ENCODE results near the gene ZNF710. TPM values are rescaled to one million over a fixed set of nuclear protein-coding genes. Genes with fewer than 3 reads are reported as not detected.

Gene ZNF710
- total RNA-seq, 3 donors from 2014 or later = 30.9 to 42.7 (median 40.2) TPM

DNA sequence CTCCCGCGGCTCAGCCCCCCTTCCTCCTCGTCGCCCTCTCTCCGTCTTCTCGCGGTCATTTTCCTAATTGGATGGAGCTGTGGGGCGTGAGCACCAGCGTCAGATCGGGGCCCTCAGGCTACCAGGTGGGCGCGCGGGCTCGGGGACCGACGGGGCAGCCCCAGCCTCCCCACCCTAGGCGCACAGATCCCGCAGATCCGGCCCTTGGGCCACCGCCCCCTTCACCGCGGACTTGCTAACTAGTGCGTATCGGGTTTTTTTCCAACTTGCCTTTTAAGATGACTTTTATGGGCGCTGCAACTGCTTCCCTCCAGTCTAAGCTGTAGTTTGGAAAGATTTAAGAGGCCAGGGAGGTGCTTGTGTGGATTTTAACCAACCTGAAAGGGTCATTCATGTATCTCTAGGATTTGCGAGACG is 1.3 kb downstream of the ZNF710 start:
- H3K4me3 ChIP-seq = peak overlapping the region; percentile 65
- H3K9me3 ChIP-seq = no peaks in the 10 kb centered on the region
- ATAC-seq (peak; percentile 22), DNase-seq (peak; percentile 67 to 76 (median 73))
- TF ChIP-seq, protein P1, sequence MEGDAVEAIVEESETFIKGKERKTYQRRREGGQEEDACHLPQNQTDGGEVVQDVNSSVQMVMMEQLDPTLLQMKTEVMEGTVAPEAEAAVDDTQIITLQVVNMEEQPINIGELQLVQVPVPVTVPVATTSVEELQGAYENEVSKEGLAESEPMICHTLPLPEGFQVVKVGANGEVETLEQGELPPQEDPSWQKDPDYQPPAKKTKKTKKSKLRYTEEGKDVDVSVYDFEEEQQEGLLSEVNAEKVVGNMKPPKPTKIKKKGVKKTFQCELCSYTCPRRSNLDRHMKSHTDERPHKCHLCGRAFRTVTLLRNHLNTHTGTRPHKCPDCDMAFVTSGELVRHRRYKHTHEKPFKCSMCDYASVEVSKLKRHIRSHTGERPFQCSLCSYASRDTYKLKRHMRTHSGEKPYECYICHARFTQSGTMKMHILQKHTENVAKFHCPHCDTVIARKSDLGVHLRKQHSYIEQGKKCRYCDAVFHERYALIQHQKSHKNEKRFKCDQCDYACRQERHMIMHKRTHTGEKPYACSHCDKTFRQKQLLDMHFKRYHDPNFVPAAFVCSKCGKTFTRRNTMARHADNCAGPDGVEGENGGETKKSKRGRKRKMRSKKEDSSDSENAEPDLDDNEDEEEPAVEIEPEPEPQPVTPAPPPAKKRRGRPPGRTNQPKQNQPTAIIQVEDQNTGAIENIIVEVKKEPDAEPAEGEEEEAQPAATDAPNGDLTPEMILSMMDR (IDR thresholded peaks at IDR 0.05) = no peak
- intact Hi-C loops (cut with DNase I, micrococcal nuclease) = no loop called here
- peaks cover 50% of the 10 kb centered on the region for H3K4me1 ChIP-seq (ENCODE audit: low read depth)
- no peaks in the 10 kb centered on the region for H3K36me3 ChIP-seq (ENCODE audit: low read depth)

DNA sequence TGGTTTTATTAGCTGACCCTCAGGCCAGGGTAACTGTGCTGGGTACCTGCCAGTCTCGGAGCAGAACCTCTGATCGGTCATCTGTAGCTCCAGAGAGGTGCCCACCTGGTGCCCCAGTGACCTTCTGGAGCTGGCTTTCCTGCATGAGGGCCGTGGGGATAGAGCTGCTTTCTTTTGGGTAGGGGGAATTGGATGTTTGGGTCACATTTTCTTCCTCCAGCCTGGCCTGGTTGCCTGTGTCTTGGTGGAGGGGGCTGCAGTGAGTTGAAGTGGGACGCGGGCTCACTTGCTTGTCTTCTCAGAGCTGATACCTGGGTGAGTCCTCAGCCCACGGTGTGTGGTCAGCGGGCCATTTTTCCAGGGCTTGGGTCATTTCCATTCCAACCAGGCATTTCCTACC is 2.6 kb downstream of the ZNF710 start:
- H3K9me3 ChIP-seq = no peaks in the 10 kb centered on the region
- DNase-seq = no peak

DNA sequence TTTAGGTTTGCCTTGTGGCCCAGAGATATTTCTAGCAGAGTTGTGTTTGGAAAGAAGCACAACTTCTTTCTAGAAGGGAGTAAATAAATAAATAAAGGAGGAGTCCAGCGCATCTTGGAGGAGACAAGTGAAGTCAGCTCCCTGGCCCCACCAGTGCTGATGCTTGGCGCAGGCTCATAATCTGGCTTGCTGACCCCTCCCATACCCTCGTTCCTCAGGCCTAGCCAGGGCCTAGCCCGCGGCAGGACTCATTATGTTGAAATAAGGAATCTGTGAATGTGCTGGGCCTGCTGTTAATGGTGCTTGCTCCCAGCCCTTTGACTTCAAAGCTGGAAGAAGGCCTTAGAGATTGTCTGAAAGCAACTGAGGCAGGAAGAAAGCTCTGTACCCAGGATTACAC is 3.1 kb downstream of the ZNF710 start:
- no peaks in the 10 kb centered on the region for H3K9me3 ChIP-seq
- intact Hi-C loops (cut with DNase I, micrococcal nuclease) = no loop called here
- peaks cover 43% of the 10 kb centered on the region for H3K4me1 ChIP-seq (ENCODE audit: low read depth)
- ATAC-seq (no peak), DNase-seq (no peak)
- no peak overlapping the region for H3K4me3 ChIP-seq
- H3K36me3 ChIP-seq (ENCODE audit: low read depth) = no peaks in the 10 kb centered on the region
- TF ChIP-seq, protein P1 (IDR thresholded peaks at IDR 0.05) = no peak

More for the DNA sequence above, 2.6 kb downstream of the ZNF710 start:
- Histone ChIP-seq H3K36me3 (ENCODE audit: low read depth) (no peaks in the 10 kb centered on the region), H3K4me1 (ENCODE audit: low read depth) (peaks cover 48% of the 10 kb centered on the region), H3K4me3 (no peak overlapping the region)
- TF ChIP-seq, protein P1 (IDR thresholded peaks at IDR 0.05) = no peak
- no peak for ATAC-seq
- intact Hi-C loops (cut with DNase I, micrococcal nuclease) = no loop called here

DNA sequence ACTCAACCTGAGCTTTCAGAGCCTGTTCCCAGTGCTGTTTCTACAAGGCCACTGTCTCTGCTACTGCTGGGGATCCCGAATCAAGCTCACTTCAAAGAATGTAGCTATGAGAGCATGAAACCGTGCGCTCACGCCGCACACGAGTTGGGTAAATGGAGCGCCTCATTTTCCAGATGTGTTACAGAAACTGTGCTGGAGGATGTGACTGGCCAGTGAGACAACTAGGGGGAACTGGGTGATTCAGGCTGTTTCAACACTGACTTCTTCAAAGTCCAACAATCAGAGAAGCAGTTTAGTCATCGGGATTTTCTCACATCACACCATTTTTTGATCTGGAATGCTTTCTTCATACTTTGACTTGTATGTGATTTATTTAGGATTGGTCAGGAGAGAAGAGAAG is 3.5 kb downstream of the ZNF710 start:
- intact Hi-C loops (cut with DNase I, micrococcal nuclease) = no loop called here
- Histone ChIP-seq H3K4me1 (ENCODE audit: low read depth) (peaks cover 39% of the 10 kb centered on the region), H3K4me3 (no peak overlapping the region)

DNA sequence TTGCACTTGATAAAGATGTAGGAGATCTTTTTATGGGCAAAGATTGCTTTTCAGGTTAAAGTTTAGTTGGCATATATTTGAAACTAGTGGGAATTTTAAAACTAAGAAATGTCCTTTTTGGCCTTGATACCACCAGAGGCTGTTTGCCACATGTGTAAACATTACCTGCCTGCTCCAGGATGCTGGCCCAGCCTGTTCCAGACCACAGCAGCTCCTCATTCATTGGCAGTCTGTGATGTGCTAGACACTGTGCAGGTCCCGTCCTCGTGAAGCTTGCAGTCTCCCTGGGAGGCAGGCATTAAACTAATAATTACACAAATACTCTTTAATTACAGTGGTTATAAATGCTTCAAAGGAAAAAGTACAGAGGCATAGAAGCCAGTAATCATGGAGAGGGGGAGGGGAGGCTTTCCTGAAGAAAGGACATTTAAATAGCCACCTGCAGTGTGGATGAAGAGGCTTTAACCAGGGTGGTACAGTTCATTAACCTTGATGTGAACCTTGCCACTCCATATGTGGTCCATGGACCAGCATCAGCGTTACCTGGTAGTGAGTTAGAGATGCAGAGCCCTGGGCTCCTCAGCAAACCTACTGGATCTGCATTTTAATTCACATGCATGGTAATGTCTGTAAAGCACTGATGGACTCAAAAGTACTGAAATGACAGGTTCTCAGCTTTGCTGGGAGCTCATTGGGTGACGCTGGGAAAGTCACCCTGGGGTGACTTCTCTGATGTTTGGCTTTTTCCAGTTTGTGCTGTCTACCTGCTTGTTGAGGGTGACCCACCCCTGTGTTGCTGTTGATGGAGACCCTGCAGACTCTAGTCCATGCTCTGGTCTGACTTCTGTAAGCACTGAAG is 5.3 kb downstream of the ZNF710 start:
- H3K4me3 ChIP-seq = no peak overlapping the region
- DNase-seq (no peak), ATAC-seq (no peak)
- intact Hi-C loops (cut with DNase I, micrococcal nuclease) = no loop called here
- no peaks in the 10 kb centered on the region for H3K36me3 ChIP-seq (ENCODE audit: low read depth)
- H3K9me3 ChIP-seq = peaks cover 5% of the 10 kb centered on the region
- H3K4me1 ChIP-seq (ENCODE audit: low read depth) = peaks cover 36% of the 10 kb centered on the region
- TF ChIP-seq, protein P1 (IDR thresholded peaks at IDR 0.05) = no peak

More for the DNA sequence above, 3.5 kb downstream of the ZNF710 start:
- no peaks in the 10 kb centered on the region for H3K36me3 ChIP-seq (ENCODE audit: low read depth)
- ATAC-seq (no peak), DNase-seq (no peak)
- TF ChIP-seq, protein P1 (IDR thresholded peaks at IDR 0.05) = no peak
- no peaks in the 10 kb centered on the region for H3K9me3 ChIP-seq
